Mucosa of descending colon (tissue), 3 donors: ENCODE results near the gene THSD8. TPM values are rescaled to one million over a fixed set of nuclear protein-coding genes. Genes with fewer than 3 reads are reported as not detected.

Experiments
- ATAC-seq: fragments of 200-7000 bp; cut with Tn5 transposase; one replicate; pipeline ENCODE4 v1.9.1; 2020; ENCODE audit warnings: mild to moderate bottlenecking, moderate library complexity
- DNase-seq, 3 donors: peaks; one replicate each; pipeline ENCODE4 v3.0.0-alpha.2; 2020
- H3K36me3 ChIP-seq: fragments of 200-600 bp; one replicate; pipeline ENCODE4 v1.8.0; 2021; ENCODE audit warnings: low read depth, mild to moderate bottlenecking
- H3K4me1 ChIP-seq: fragments of 200-600 bp; one replicate; pipeline ENCODE4 v1.8.0; 2021; ENCODE audit warnings: low read depth, mild to moderate bottlenecking
- H3K4me3 ChIP-seq: fragments of 200-600 bp; one replicate; pipeline ENCODE4 v1.8.0; 2021; ENCODE audit warnings: mild to moderate bottlenecking
- H3K9me3 ChIP-seq: fragments of 200-600 bp; one replicate; pipeline ENCODE4 v1.8.0; 2021; ENCODE audit warnings: mild to moderate bottlenecking
- CTCF ChIP-seq: fragments of 200-600 bp; IDR thresholded peaks from one replicate; pipeline ENCODE4 v1.8.0; 2022; ENCODE audit warnings: antibody characterized with exemption, mild to moderate bottlenecking
- intact Hi-C, 2 donors: fragments of 100-400 bp; cut with DNase I in 1 of 2; cut with micrococcal nuclease in 1 of 2; formaldehyde crosslinking; loops; one replicate each; pipeline versions ENCODE4 v1.11.0 to v1.11.1; 2022; cut with DNase I, micrococcal nuclease
- total RNA-seq, 3 donors: library from RNA; stranded (reverse); fragmentation: NEBNext Ultra II Directional in 2 of 3; extraction: Animal tissue kit (Norgen Biotek cat#: 25700) in 2 of 3; gene quantifications; one replicate each; pipeline versions ENCODE4 v1.2.1 to v1.2.4, GENCODE V29; 2021 to 2023
- donor health status: DM: no; HTN: no; CAD: no; lungs with moderate emphysema.
- donor health status: DM: no; HTN: no; CAD: no.
- donor health status: DM: no; HTN: yes; CAD: no.

THSD8 gene
- total RNA-seq, 3 donors from 2014 or later = 1.5 to 10.4 (median 2.7) TPM

DNA sequence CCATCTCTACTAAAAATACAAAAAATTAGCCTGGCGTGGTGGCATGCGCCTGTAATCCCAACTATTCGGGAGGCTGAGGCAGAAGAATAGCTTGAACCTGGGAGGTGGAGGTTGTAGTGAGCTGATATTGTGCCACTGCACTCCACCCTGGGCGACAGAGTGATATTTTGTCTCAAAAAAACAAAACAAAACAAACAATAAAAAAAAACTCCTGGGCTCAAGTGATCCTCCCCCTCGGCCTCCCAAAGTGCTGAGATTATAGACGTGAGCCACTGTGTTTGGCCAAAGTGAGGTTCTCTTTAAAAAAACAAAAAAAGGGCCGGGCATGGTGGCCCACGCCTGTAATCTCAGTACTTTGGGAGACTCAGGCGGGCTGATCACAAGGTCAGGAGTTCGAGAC lies 14.4 kb upstream of the THSD8 start:
- ATAC-seq = no peak

DNA sequence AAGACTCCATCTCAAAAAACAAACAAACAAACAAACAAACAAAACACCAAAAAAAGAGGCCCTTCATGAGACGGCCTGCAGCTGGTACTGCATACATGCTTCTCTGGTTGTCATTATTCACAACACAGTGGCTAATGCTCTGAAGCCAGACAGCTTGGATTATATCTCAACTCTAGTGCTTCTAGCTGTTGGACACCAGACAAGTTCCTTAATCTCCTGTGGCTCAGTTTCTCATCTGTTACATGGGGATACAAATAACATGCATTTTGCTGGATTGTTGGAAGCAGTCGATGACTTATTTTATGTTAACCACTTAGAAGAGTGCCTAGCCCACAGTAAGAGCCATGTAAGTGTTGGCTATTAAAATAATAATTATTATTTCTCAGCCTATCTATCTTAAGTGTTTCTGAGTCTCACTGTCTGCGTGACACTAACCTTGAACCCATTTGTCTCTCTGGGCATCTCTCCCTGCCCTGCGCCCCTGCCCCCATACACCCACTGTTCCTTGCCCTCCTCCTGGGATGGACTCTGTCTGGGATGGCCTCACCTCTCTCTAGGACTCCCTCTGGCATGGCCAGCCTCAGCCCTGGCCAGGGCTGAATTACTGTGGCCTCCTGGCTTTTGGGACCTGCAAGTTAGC lies 13.7 kb upstream of the THSD8 start:
- DNase-seq (peak in 1 of 3 donors; percentile 28), ATAC-seq (no peak)
- Histone ChIP-seq H3K36me3 (no peaks in the 10 kb centered on the region), H3K4me1 (peaks cover 59% of the 10 kb centered on the region), H3K4me3 (no peak overlapping the region), H3K9me3 (no peaks in the 10 kb centered on the region)
- no peak for TF ChIP-seq CTCF
- intact Hi-C loops = no loop called here

More for the DNA sequence above, 14.4 kb upstream of the THSD8 start:
- no peak for TF ChIP-seq CTCF
- Histone ChIP-seq H3K9me3 (no peaks in the 10 kb centered on the region), H3K4me1 (peaks cover 64% of the 10 kb centered on the region), H3K4me3 (no peak overlapping the region), H3K36me3 (no peaks in the 10 kb centered on the region)
- intact Hi-C loops = no loop called here
- DNase-seq = peak in 1 of 3 donors; percentile 21

- intact Hi-C loops = no loop called here
- ATAC-seq = peak; percentile 3
- no peak overlapping the region for H3K4me3 ChIP-seq
- H3K9me3 ChIP-seq = no peaks in the 10 kb centered on the region
- no peak for TF ChIP-seq CTCF
- H3K36me3 ChIP-seq = no peaks in the 10 kb centered on the region
- DNase-seq = peak; percentile 90 to 91 (median 91)
- peaks cover 54% of the 10 kb centered on the region for H3K4me1 ChIP-seq
Observed at GRCh38 chr19:12788682-12789097, 13.2 kb upstream of the THSD8 start.

GRCh38 chr19:12789098-12789903 lies 12.6 kb upstream of the THSD8 start:
- DNase-seq (peak in 2 of 3 donors; percentile 85 to 92), ATAC-seq (peak; percentile 41)
- H3K4me1 ChIP-seq = peaks cover 48% of the 10 kb centered on the region
- intact Hi-C loops = no loop called here
- peak; percentile 12 for TF ChIP-seq CTCF
- no peaks in the 10 kb centered on the region for H3K9me3 ChIP-seq
- H3K4me3 ChIP-seq = peak overlapping the region; percentile 19
- H3K36me3 ChIP-seq = no peaks in the 10 kb centered on the region

DNA sequence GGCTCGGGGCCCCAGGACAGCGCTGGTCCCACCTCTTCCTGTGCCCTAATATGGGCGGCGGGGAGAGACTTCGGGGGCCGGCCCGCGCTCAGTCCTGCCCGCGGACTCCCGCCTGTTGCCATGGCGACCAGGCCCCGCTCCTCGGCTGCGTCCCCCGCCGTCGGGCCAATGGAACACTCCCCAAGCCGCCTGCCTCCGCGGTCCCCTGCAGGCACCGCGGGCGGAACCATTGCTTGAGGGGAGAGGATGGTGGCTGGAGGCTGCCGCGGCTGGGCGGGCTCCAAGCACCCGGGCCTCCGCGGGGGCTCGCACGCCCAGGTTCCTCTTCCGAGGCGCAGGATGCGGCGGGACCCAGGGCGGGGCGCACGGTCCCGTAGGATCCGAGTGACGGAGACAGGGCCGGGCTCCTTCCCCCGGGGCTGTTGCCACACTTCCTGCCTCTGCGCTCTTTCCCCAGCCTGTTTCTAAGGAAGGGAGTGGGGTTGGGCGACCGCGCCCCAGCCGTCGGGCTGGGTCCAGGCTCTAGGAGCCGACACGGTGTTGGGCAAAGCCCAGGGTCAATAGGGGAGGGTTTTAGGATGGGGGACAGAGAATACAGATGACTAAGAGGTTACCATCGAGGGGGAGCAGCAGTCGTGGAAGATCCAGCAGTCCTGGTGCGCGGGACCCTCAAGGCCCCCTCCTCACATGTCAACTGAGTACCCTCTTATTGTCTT lies 11.8 kb upstream of the THSD8 start:
- DNase-seq (peak; percentile 93 to 98 (median 95)), ATAC-seq (peak; percentile 52)
- H3K9me3 ChIP-seq = no peaks in the 10 kb centered on the region
- H3K4me1 ChIP-seq = peaks cover 47% of the 10 kb centered on the region
- TF ChIP-seq CTCF = no peak
- peak overlapping the region; percentile 19 for H3K4me3 ChIP-seq
- H3K36me3 ChIP-seq = no peaks in the 10 kb centered on the region
- intact Hi-C loops = no loop called here
